NOMO-1 (cell line): ENCODE results near the gene MYLK2.
"Not testable (repeated sequence)": the region's sequence is repeated elsewhere in the genome, so short reads cannot be mapped to it uniquely, and the experiment has no call there.

Source experiments
- DNase-seq, 2 experiments: peaks; one replicate each; lab custom pipeline; 2025; ENCODE audit not compliant: unreplicated experiment in 2 of 2; lab: John Stamatoyannopoulos, UW

MYLK2 gene

GRCh38 chr20:31819083-31819784 lies at the start of gene MYLK2:
MYLK2 (plus strand) TSS chr20:31819356; CDS start chr20:31819581, 225 bp downstream.
- DNase-seq: no peak

- no peak for DNase-seq
These were observed 49.5 kb upstream of the MYLK2 start for GRCh38 chr20:31769681-31770080.

GRCh38 chr20:31770243-31770642 lies 48.9 kb upstream of the MYLK2 start:
- no peak for DNase-seq

GRCh38 chr20:31774408-31774807 lies 44.7 kb upstream of the MYLK2 start:
- DNase-seq: no peak

- no peak for DNase-seq
These were observed 38.3 kb upstream of the MYLK2 start for GRCh38 chr20:31780839-31781238.

- DNase-seq: no peak
These were observed 37.2 kb upstream of the MYLK2 start for GRCh38 chr20:31781945-31782344.

GRCh38 chr20:31784354-31785044 lies 34.7 kb upstream of the MYLK2 start:
- no peak for DNase-seq

GRCh38 chr20:31785089-31785488 lies 34.1 kb upstream of the MYLK2 start:
- DNase-seq: no peak

- DNase-seq: no peak
These were observed 30.6 kb upstream of the MYLK2 start for GRCh38 chr20:31788578-31788977.

- DNase-seq: no peak
These were observed 28.8 kb upstream of the MYLK2 start for GRCh38 chr20:31790401-31790800.

- no peak for DNase-seq
These were observed 21.8 kb upstream of the MYLK2 start for GRCh38 chr20:31797364-31797763.

- DNase-seq: no peak
These were observed 17.6 kb upstream of the MYLK2 start for GRCh38 chr20:31801508-31801907.

- DNase-seq: no peak
These were observed 15.4 kb upstream of the MYLK2 start for GRCh38 chr20:31803552-31804291.

GRCh38 chr20:31806564-31807355 lies 12.4 kb upstream of the MYLK2 start:
- DNase-seq: peak; percentile 18 to 42

GRCh38 chr20:31808481-31808880 lies 10.7 kb upstream of the MYLK2 start:
- no peak for DNase-seq

- DNase-seq: no peak
These were observed 9.5 kb upstream of the MYLK2 start for GRCh38 chr20:31809661-31810060.

- DNase-seq: no peak
These were observed 8.0 kb upstream of the MYLK2 start for GRCh38 chr20:31811198-31811597.

GRCh38 chr20:31811796-31812728 lies 7.1 kb upstream of the MYLK2 start:
- DNase-seq: no peak

- no peak for DNase-seq
These were observed 5.5 kb upstream of the MYLK2 start for GRCh38 chr20:31813611-31814010.

GRCh38 chr20:31814142-31814541 lies 5.0 kb upstream of the MYLK2 start:
- not testable (repeated sequence) for DNase-seq
